GM19043 (cell line): ENCODE results near the gene KRT8.
"Not testable (repeated sequence)": the region's sequence is repeated elsewhere in the genome, so short reads cannot be mapped to it uniquely, and the experiment has no call there.

ENCODE experiments used
- ATAC-seq: cut with Tn5 transposase; IDR thresholded peaks from one replicate; pipeline ENCODE4 v1.9.1; 2021; ENCODE audit warnings: low read depth; ENCODE audit not compliant: unreplicated experiment

Gene KRT8

GRCh38 chr12:52903285-52903854, 1.5 kb downstream of the KRT8 start:
- peak; percentile 47 for ATAC-seq

GRCh38 chr12:52901715-52902541, 2.9 kb downstream of the KRT8 start:
- no peak for ATAC-seq

- ATAC-seq: no peak
Measured at GRCh38 chr12:52900896-52901714, 3.8 kb downstream of the KRT8 start.

GRCh38 chr12:52900166-52900895, 4.5 kb downstream of the KRT8 start:
- no peak for ATAC-seq

GRCh38 chr12:52899338-52900035, 5.4 kb downstream of the KRT8 start:
- ATAC-seq: no peak

- ATAC-seq: no peak
Measured at GRCh38 chr12:52896190-52897100, 8.4 kb downstream of the KRT8 start.

- ATAC-seq: no peak
Measured at GRCh38 chr12:52895726-52896189, 9.1 kb downstream of the KRT8 start.

GRCh38 chr12:52892974-52893373, 11.9 kb downstream of the KRT8 start:
- no peak for ATAC-seq

GRCh38 chr12:52892207-52892852, 12.5 kb downstream of the KRT8 start:
- ATAC-seq: no peak

GRCh38 chr12:52891044-52891443, 13.8 kb downstream of the KRT8 start:
- no peak for ATAC-seq

- ATAC-seq: no peak
Measured at GRCh38 chr12:52890417-52890816, 14.5 kb downstream of the KRT8 start.

- no peak for ATAC-seq
Measured at GRCh38 chr12:52884526-52885293, 20.2 kb downstream of the KRT8 start.

- not testable (repeated sequence) for ATAC-seq
Measured at GRCh38 chr12:52880499-52880898, 24.4 kb downstream of the KRT8 start.

GRCh38 chr12:52879394-52880351, 25.2 kb downstream of the KRT8 start:
- ATAC-seq: no peak

- ATAC-seq: no peak
Measured at GRCh38 chr12:52878507-52879393, 26.1 kb downstream of the KRT8 start.

- ATAC-seq: no peak
Measured at GRCh38 chr12:52877242-52877641, 27.6 kb downstream of the KRT8 start.
